Natural killer cell (primary cell): ENCODE measurements around the gene PRSS38. TPM values are rescaled to one million over a fixed set of nuclear protein-coding genes. Genes with fewer than 3 reads are reported as not detected.

Experiments used
- ATAC-seq, 3 donors: fragments of 150-1000 bp in 2 of 3; fragments of 200-7000 bp in 1 of 3; cut with Tn5 transposase; 1 replicate in 1 of 3; 2 replicates in 2 of 3; pipeline ENCODE4 v1.10.0; 2021; ENCODE audit warnings: mild to moderate bottlenecking in 2 of 3, moderate library complexity in 2 of 3
- DNase-seq, 2 donors: peaks; one replicate each; pipeline versions ENCODE4 v3.0.0 to v3.0.0-alpha.2; 2013 to 2021; ENCODE audit warnings: mixed read lengths in 1 of 2
- H3K27ac ChIP-seq: one replicate; pipeline ENCODE4 v1.5.1; 2013; ENCODE audit warnings: mild to moderate bottlenecking, low read length
- H3K27me3 ChIP-seq: one replicate; pipeline ENCODE4 v1.6.1; 2013; ENCODE audit warnings: low read length; ENCODE audit not compliant: control insufficient read depth, insufficient read depth
- H3K36me3 ChIP-seq: one replicate; pipeline ENCODE4 v1.6.1; 2013; ENCODE audit warnings: low read length; ENCODE audit not compliant: control insufficient read depth, insufficient read depth
- H3K4me1 ChIP-seq: one replicate; pipeline ENCODE4 v1.6.1; 2013; ENCODE audit warnings: low read length; ENCODE audit not compliant: control insufficient read depth, insufficient read depth
- H3K4me3 ChIP-seq: one replicate; pipeline ENCODE4 v1.5.1; 2013; ENCODE audit warnings: low read length
- H3K9me3 ChIP-seq: one replicate; pipeline ENCODE4 v1.6.1; 2013; ENCODE audit warnings: low read length; ENCODE audit not compliant: control insufficient read depth, insufficient read depth
- H3K27ac Mint-ChIP-seq, 2 donors: one replicate each; pipeline ENCODE4 v1.8.0; 2022; ENCODE audit warnings: mild to moderate bottlenecking in 2 of 2, mixed read lengths in 2 of 2, moderate library complexity in 1 of 2
- H3K27me3 Mint-ChIP-seq, 2 donors: one replicate each; pipeline ENCODE4 v1.8.0; 2022; ENCODE audit warnings: low read depth in 2 of 2, mixed read lengths in 2 of 2
- H3K36me3 Mint-ChIP-seq: one replicate; pipeline ENCODE4 v1.8.0; 2022; ENCODE audit warnings: mixed read lengths
- H3K4me1 Mint-ChIP-seq, 2 donors: one replicate each; pipeline ENCODE4 v1.8.0; 2022; ENCODE audit warnings: mixed read lengths in 2 of 2
- H3K4me3 Mint-ChIP-seq: one replicate; pipeline ENCODE4 v1.8.0; 2022; ENCODE audit warnings: mild to moderate bottlenecking, moderate library complexity, mixed read lengths
- H3K9me3 Mint-ChIP-seq, 2 donors: one replicate each; pipeline ENCODE4 v1.8.0; 2022; ENCODE audit warnings: mixed read lengths in 2 of 2
- WGBS: methylation state at CpG from one replicate; pipeline ENCODE4 v1.1.7; 2013; ENCODE audit warnings: missing lambda C conversion rate; ENCODE audit not compliant: insufficient coverage; 5-methylcytosine and 5-hydroxymethylcytosine counted together
- intact Hi-C: fragments of 100-400 bp; cut with micrococcal nuclease; formaldehyde crosslinking; loops from one replicate; pipeline ENCODE4 v1.14.2; 2022
- total RNA-seq, 4 donors: library from RNA; stranded (reverse); fragments of 120-200 nt in 1 of 4; gene quantifications; one replicate each; pipeline versions ENCODE4 v1.2.3 to v1.2.4, GENCODE V29; 2013 to 2022
- TF ChIP-seq, protein P1 (sequence below): fragments of 200-600 bp; IDR thresholded peaks from one replicate; pipeline ENCODE4 v1.8.0; 2022; ENCODE audit warnings: antibody characterized with exemption

Gene PRSS38
- total RNA-seq, 3 donors from 2014 or later (not counting 1 experiment from before 2014, with no cell fraction given) = not detected

GRCh38 chr1:227774051-227774731 lies 41.3 kb upstream of the PRSS38 start:
- intact Hi-C loops = loop anchor here (1.0 kb wide), 1 partner anchor 8 kb away; no protein-coding TSS in a partner anchor
- H3K27ac ChIP-seq = no peak overlapping the region
- DNase-seq (peak; percentile 36 to 80), ATAC-seq (peak; percentile 65 to 79 (median 72))
- H3K27me3 Mint-ChIP-seq = peaks cover 0 to 10% of the 10 kb centered on the region in 2 donors
- peak overlapping the region; percentile 38 for H3K4me3 Mint-ChIP-seq
- TF ChIP-seq, protein P1, sequence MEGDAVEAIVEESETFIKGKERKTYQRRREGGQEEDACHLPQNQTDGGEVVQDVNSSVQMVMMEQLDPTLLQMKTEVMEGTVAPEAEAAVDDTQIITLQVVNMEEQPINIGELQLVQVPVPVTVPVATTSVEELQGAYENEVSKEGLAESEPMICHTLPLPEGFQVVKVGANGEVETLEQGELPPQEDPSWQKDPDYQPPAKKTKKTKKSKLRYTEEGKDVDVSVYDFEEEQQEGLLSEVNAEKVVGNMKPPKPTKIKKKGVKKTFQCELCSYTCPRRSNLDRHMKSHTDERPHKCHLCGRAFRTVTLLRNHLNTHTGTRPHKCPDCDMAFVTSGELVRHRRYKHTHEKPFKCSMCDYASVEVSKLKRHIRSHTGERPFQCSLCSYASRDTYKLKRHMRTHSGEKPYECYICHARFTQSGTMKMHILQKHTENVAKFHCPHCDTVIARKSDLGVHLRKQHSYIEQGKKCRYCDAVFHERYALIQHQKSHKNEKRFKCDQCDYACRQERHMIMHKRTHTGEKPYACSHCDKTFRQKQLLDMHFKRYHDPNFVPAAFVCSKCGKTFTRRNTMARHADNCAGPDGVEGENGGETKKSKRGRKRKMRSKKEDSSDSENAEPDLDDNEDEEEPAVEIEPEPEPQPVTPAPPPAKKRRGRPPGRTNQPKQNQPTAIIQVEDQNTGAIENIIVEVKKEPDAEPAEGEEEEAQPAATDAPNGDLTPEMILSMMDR = no peak
- no peaks in the 10 kb centered on the region for H3K36me3 Mint-ChIP-seq
- H3K9me3 ChIP-seq = no peaks in the 10 kb centered on the region
- H3K4me1 Mint-ChIP-seq = peaks cover 46 to 48% of the 10 kb centered on the region in 2 donors
- H3K27ac Mint-ChIP-seq = peak overlapping the region; percentile 19 to 76
- H3K36me3 ChIP-seq = peaks cover 5% of the 10 kb centered on the region
- no peak overlapping the region for H3K4me3 ChIP-seq
- peaks cover 39% of the 10 kb centered on the region for H3K4me1 ChIP-seq
- peaks cover 6% of the 10 kb centered on the region for H3K27me3 ChIP-seq
- H3K9me3 Mint-ChIP-seq = no peaks in the 10 kb centered on the region
- 43% methylated on average over 13 of the region's 13 CpGs for WGBS

- H3K27ac Mint-ChIP-seq = peak overlapping the region in 1 of 2 donors; percentile 76
- no peak for ATAC-seq
- peaks cover 3% of the 10 kb centered on the region for H3K36me3 ChIP-seq
Measured at GRCh38 chr1:227774821-227775661, 40.4 kb upstream of the PRSS38 start.

DNA sequence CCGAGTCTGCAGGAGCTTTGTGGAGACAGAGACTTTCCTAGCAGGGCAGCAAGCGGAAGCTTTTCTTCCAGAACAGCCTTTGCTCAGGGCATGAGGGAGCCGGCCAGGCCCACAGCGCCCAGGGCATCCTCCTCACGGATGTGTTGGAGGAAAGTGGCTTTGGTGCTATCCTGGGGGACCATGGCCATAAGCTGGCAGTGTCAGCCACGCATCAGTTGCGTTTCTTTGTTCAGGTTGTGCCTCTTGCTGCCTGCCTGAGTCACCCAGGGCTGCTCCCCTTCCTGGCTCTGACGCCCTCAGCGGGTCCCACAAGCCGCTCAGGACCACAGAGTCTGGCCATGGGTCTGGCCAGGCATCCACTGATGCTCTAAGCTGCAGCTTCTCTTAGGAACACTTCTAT lies 39.6 kb upstream of the PRSS38 start:
- DNase-seq (no peak), ATAC-seq (peak in 2 of 3 donors; percentile 9 to 19)
- Histone ChIP-seq H3K36me3 (peaks cover 3% of the 10 kb centered on the region), H3K27me3 (peaks cover 2% of the 10 kb centered on the region), H3K27ac (no peak overlapping the region), H3K4me1 (peaks cover 39% of the 10 kb centered on the region), H3K4me3 (no peak overlapping the region), H3K9me3 (no peaks in the 10 kb centered on the region)
- Mint-ChIP-seq H3K4me3 (peak overlapping the region; percentile 78), H3K9me3 (no peaks in the 10 kb centered on the region), H3K36me3 (no peaks in the 10 kb centered on the region), H3K4me1 (peaks cover 46 to 48% of the 10 kb centered on the region in 2 donors), H3K27me3 (peaks cover 0 to 4% of the 10 kb centered on the region in 2 donors), H3K27ac (peak overlapping the region in 1 of 2 donors; percentile 60)
- TF ChIP-seq, protein P1 = no peak
- WGBS = 89% methylated on average over 10 of the region's 10 CpGs
- intact Hi-C loops = no loop called here

More at GRCh38 chr1:227774821-227775661, 40.4 kb upstream of the PRSS38 start:
- TF ChIP-seq, protein P1 = no peak
- peak overlapping the region; percentile 38 for H3K4me3 Mint-ChIP-seq
- intact Hi-C loops = loop anchor here (1.0 kb wide), 1 partner anchor 9 kb away; no protein-coding TSS in a partner anchor
- Histone ChIP-seq H3K4me1 (peaks cover 39% of the 10 kb centered on the region), H3K4me3 (no peak overlapping the region), H3K27ac (no peak overlapping the region), H3K9me3 (no peaks in the 10 kb centered on the region), H3K27me3 (peaks cover 4% of the 10 kb centered on the region)
- H3K27me3 Mint-ChIP-seq = peaks cover 0 to 7% of the 10 kb centered on the region in 2 donors
- WGBS = 94% methylated on average over 41 of the region's 42 CpGs
- no peak for DNase-seq
- H3K4me1 Mint-ChIP-seq = peaks cover 46 to 48% of the 10 kb centered on the region in 2 donors
- H3K9me3 Mint-ChIP-seq = no peaks in the 10 kb centered on the region
- H3K36me3 Mint-ChIP-seq = no peaks in the 10 kb centered on the region
